ENCODE data around the gene SLF1. TPM values are rescaled to one million over a fixed set of nuclear protein-coding genes. Genes with fewer than 3 reads are reported as not detected.

Gene SLF1
- total and polyA plus RNA-seq, 9 of the 15 experiments (the other 6 are each of a cell fraction or from before 2014, with no cell fraction given) = 9.8 to 31.1 (median 16.3) TPM

GRCh38 chr5:94744906-94745305, 126.4 kb downstream of the SLF1 start (continued):
- no peak for TF ChIP-seq TRIM24 (IDR thresholded peaks at IDR 0.05)
- no peak for TF ChIP-seq SIN3A (IDR thresholded peaks at IDR 0.05; ENCODE audit: borderline replicate concordance in 2 of 2, control insufficient read depth in 1 of 2, low read depth in 2 of 2, low read length in 2 of 2)
- no peak for TF ChIP-seq NUFIP1 (IDR thresholded peaks at IDR 0.05; ENCODE audit: partially characterized antibody)
- no peak for TF ChIP-seq BCL6 (CRISPR knock-in tag; IDR thresholded peaks at IDR 0.05)
- no peak for TF ChIP-seq NCOA4 (IDR thresholded peaks at IDR 0.05; ENCODE audit: partially characterized antibody)

GRCh38 chr5:94745786-94746730, 127.6 kb downstream of the SLF1 start:
- intact Hi-C loops (cut with micrococcal nuclease) = no loop called here
- in situ Hi-C loops (cut with MboI) = loop anchor here (25.0 kb wide), 1 partner anchor 1159 kb away; the partner anchor contains the start of genes NR2F1 and NR2F1-AS1
- H4K20me1 ChIP-seq (replicated peaks; ENCODE audit: control insufficient read depth, insufficient read depth, low read length) = no peaks in the 10 kb centered on the region
- no peak overlapping the region for H2AFZ ChIP-seq (ENCODE audit: low read depth, low read length)
- ATAC-seq = no peak
- H3K9ac ChIP-seq (ENCODE audit: insufficient read depth in 1 of 2, low read depth in 2 of 2, low read length in 2 of 2) = no peak overlapping the region
- H3K79me2 ChIP-seq (ENCODE audit: control insufficient read depth, insufficient read depth, low read length) = no peaks in the 10 kb centered on the region
- H3K36me3 ChIP-seq (ENCODE audit: control insufficient read depth, insufficient read depth, low read length) = no peaks in the 10 kb centered on the region
- H3K27ac ChIP-seq (ENCODE audit: extremely low read depth, low read depth, low read length) = no peak overlapping the region
- no peak overlapping the region for H3K4me2 ChIP-seq (ENCODE audit: insufficient read depth, low read length)
- H3K27me3 ChIP-seq (ENCODE audit: control insufficient read depth in 2 of 2, insufficient read depth in 2 of 2, low read length in 2 of 2) = no peaks in the 10 kb centered on the region
- ChIA-PET POLR2A (interaction anchor here (0.7 kb wide), 1 partner anchor 12 kb away, joined by 3 read pairs; no protein-coding TSS in a partner anchor), CTCF (ENCODE audit: low intra/inter-chr PET ratio) (no interaction called here)
- H3K4me1 ChIP-seq (replicated peaks in 1 of 2; ENCODE audit: control insufficient read depth in 2 of 2, insufficient read depth in 2 of 2, low read length in 2 of 2) = peaks cover 0 to 3% of the 10 kb centered on the region in 2 experiments; a peak in 1 of 5 replicates
- WGBS (ENCODE audit: insufficient coverage, low coverage, missing lambda C conversion rate) = 6% methylated on average over 5 of the region's 5 CpGs
- H3K4me3 ChIP-seq = no peak overlapping the region
- no peak for DNase-seq (ENCODE audit: extremely low read depth in 1 of 4, low spot score in 3 of 4)
- H3K9me1 ChIP-seq (ENCODE audit: control insufficient read depth, insufficient read depth, low read length) = no peaks in the 10 kb centered on the region
- no peaks in the 10 kb centered on the region for H3K9me3 ChIP-seq (replicated peaks; ENCODE audit: control insufficient read depth, insufficient read depth, low read depth, low read length)
- FAIRE-seq = no peak
- no TSS peak for BruUV-seq (replicated peaks)
- TF ChIP-seq SRSF7 (optimal IDR thresholded peaks at IDR 0.05; ENCODE audit: low read depth, low read length) = no peak
- TF ChIP-seq HMGN3 (IDR thresholded peaks at IDR 0.05; ENCODE audit: borderline replicate concordance, extremely low read depth, insufficient read length, low read depth, low read length) = no peak
- TF ChIP-seq ZBTB33 (CRISPR knock-in tag; IDR thresholded peaks at IDR 0.05) = no peak
- no peak for TF ChIP-seq ZBTB9 (CRISPR knock-in tag; IDR thresholded peaks at IDR 0.05)
- no peak for TF ChIP-seq HIVEP1 (CRISPR knock-in tag; IDR thresholded peaks at IDR 0.05)
- TF ChIP-seq NBN (IDR thresholded peaks at IDR 0.05; ENCODE audit: low read depth) = no peak
- no peak for TF ChIP-seq SNIP1 (IDR thresholded peaks at IDR 0.05; ENCODE audit: low read depth)
- no peak for TF ChIP-seq NFYB (IDR thresholded peaks at IDR 0.05; ENCODE audit: extremely low read depth, insufficient read length)
- no peak for TF ChIP-seq ZNF77 (CRISPR knock-in tag; IDR thresholded peaks at IDR 0.05)
- TF ChIP-seq TCFL5 (CRISPR knock-in tag; conservative IDR thresholded peaks at IDR 0.05) = no peak
- no peak for TF ChIP-seq STAT5B (CRISPR knock-in tag; IDR thresholded peaks at IDR 0.05)
- no peak for TF ChIP-seq CREBBP (IDR thresholded peaks at IDR 0.05; ENCODE audit: low read depth, low read length)
- TF ChIP-seq ZNF707 (CRISPR knock-in tag; conservative IDR thresholded peaks at IDR 0.05) = no peak
- TF ChIP-seq NFRKB (IDR thresholded peaks at IDR 0.05; ENCODE audit: low read depth) = no peak

All from K562 (cell line).